HG03565 (cell line): ENCODE data around the gene CNOT3.

ENCODE experiments used
- ATAC-seq: cut with Tn5 transposase; IDR thresholded peaks from one replicate; pipeline ENCODE4 v1.9.1; 2021; ENCODE audit warnings: mild to moderate bottlenecking, moderate library complexity; ENCODE audit not compliant: unreplicated experiment

Gene CNOT3

GRCh38 chr19:54115109-54116063, 22.2 kb upstream of the CNOT3 start, which contains the start of the genes PRPF31 and TFPT:
Gene PRPF31 (plus strand): TSS chr19:54115754. CDS start chr19:54118279, 2,525 bp downstream.
Gene TFPT (minus strand): TSS chr19:54115657. CDS start chr19:54115269, 388 bp downstream.
- ATAC-seq = peak; percentile 76

- ATAC-seq = no peak
These were observed 16.3 kb upstream of the CNOT3 start for GRCh38 chr19:54121259-54121658.

GRCh38 chr19:54123682-54124081, 13.9 kb upstream of the CNOT3 start:
- no peak for ATAC-seq

GRCh38 chr19:54124393-54124792, 13.2 kb upstream of the CNOT3 start:
- ATAC-seq = no peak

GRCh38 chr19:54125713-54126112, 11.8 kb upstream of the CNOT3 start:
- no peak for ATAC-seq

- no peak for ATAC-seq
These were observed 9.7 kb upstream of the CNOT3 start for GRCh38 chr19:54127688-54128440.

GRCh38 chr19:54128441-54128725, 9.2 kb upstream of the CNOT3 start:
- ATAC-seq = no peak

- ATAC-seq = no peak
These were observed 8.6 kb upstream of the CNOT3 start for GRCh38 chr19:54128796-54129616.

GRCh38 chr19:54129617-54129996, 8.0 kb upstream of the CNOT3 start:
- no peak for ATAC-seq

GRCh38 chr19:54133312-54133956, 4.1 kb upstream of the CNOT3 start:
- no peak for ATAC-seq

- ATAC-seq = no peak
These were observed 3.5 kb upstream of the CNOT3 start for GRCh38 chr19:54133957-54134590.

- no peak for ATAC-seq
These were observed 1.3 kb upstream of the CNOT3 start for GRCh38 chr19:54136086-54136863.

- peak; percentile 73 for ATAC-seq
These were observed 481 bp upstream of the CNOT3 start for GRCh38 chr19:54136864-54137698.

- ATAC-seq = no peak
These were observed 1.1 kb downstream of the CNOT3 start for GRCh38 chr19:54138489-54139256.

GRCh38 chr19:54141356-54141755, 3.8 kb downstream of the CNOT3 start:
- ATAC-seq = no peak

GRCh38 chr19:54142166-54142780, 4.7 kb downstream of the CNOT3 start:
- no peak for ATAC-seq

- ATAC-seq = no peak
These were observed 8.1 kb downstream of the CNOT3 start for GRCh38 chr19:54145541-54146158.
